Hypothalamus (tissue), 51 donors: ENCODE measurements around the gene SENP3.

Source experiments
- DNase-seq, 51 donors: peaks; one replicate each; lab custom pipeline; 2025; lab: John Stamatoyannopoulos, UW

The SENP3 gene

GRCh38 chr17:7575481-7575883, 13.8 kb downstream of the SENP3 start:
- no peak for DNase-seq

- DNase-seq, result no peak
Measured at GRCh38 chr17:7575959-7576358, 14.2 kb downstream of the SENP3 start.

- peak in 1 of 51 donors; percentile 12 for DNase-seq
Measured at GRCh38 chr17:7576432-7576937, 14.8 kb downstream of the SENP3 start.

- DNase-seq, result no peak
Measured at GRCh38 chr17:7577327-7578199, 15.8 kb downstream of the SENP3 start.

GRCh38 chr17:7579001-7579833, 17.5 kb downstream of the SENP3 start, which contains the start of gene CD68:
CD68 (plus strand) TSS chr17:7579638; CDS start chr17:7579678, 40 bp downstream.
- DNase-seq, result peak in 23 of 51 donors; percentile 16 to 74 (median 47)

GRCh38 chr17:7579834-7580603, 18.3 kb downstream of the SENP3 start:
- peak in 1 of 51 donors; percentile 7 for DNase-seq

GRCh38 chr17:7580604-7581575, 19.2 kb downstream of the SENP3 start:
- DNase-seq, result no peak

- peak in 2 of 51 donors; percentile 17 to 56 for DNase-seq
Measured at GRCh38 chr17:7582396-7583252, 20.9 kb downstream of the SENP3 start.

- DNase-seq, result peak; percentile 82 to 99 (median 95)
Measured at GRCh38 chr17:7583253-7584109, 21.8 kb downstream of the SENP3 start, which contains the start of gene MPDU1. MPDU1 (plus strand) TSS chr17:7583852; CDS start chr17:7583863, 11 bp downstream.

GRCh38 chr17:7586673-7587419, 25.1 kb downstream of the SENP3 start:
- DNase-seq, result no peak

GRCh38 chr17:7587420-7588151, 25.9 kb downstream of the SENP3 start:
- DNase-seq, result no peak

GRCh38 chr17:7588553-7589203, 27.0 kb downstream of the SENP3 start:
- peak in 1 of 51 donors; percentile 42 for DNase-seq

- peak in 45 of 51 donors; percentile 26 to 88 (median 73) for DNase-seq
Measured at GRCh38 chr17:7589204-7589868, 27.6 kb downstream of the SENP3 start.

- no peak for DNase-seq
Measured at GRCh38 chr17:7589891-7590691, 28.4 kb downstream of the SENP3 start, which contains the start of gene SOX15. SOX15 (minus strand) TSS chr17:7590094; CDS start chr17:7589676, 418 bp downstream.
